GM15510 (cell line): Measurements from ENCODE around the gene NR3C1.

Experiments
- POLR2A ChIP-seq: IDR thresholded peaks from 3 replicates; pipeline ENCODE4 v1.6.1; 2011; ENCODE audit warnings: borderline replicate concordance; ENCODE audit not compliant: insufficient read length; ENCODE audit errors: extremely low read depth

NR3C1 gene

GRCh38 chr5:143396353-143396940 lies 7.0 kb downstream of the NR3C1 start:
- no peak for TF ChIP-seq POLR2A

- TF ChIP-seq POLR2A, result no peak
These were observed 7.7 kb downstream of the NR3C1 start for GRCh38 chr5:143395638-143396352.

GRCh38 chr5:143393524-143393923 lies 10.0 kb downstream of the NR3C1 start:
- TF ChIP-seq POLR2A, result no peak

- no peak for TF ChIP-seq POLR2A
These were observed 12.5 kb downstream of the NR3C1 start for GRCh38 chr5:143390941-143391340.

- no peak for TF ChIP-seq POLR2A
These were observed 13.2 kb downstream of the NR3C1 start for GRCh38 chr5:143390258-143390657.

GRCh38 chr5:143386725-143387124 lies 16.8 kb downstream of the NR3C1 start:
- no peak for TF ChIP-seq POLR2A

GRCh38 chr5:143384865-143385657 lies 18.4 kb downstream of the NR3C1 start:
- TF ChIP-seq POLR2A, result no peak

- no peak for TF ChIP-seq POLR2A
These were observed 19.5 kb downstream of the NR3C1 start for GRCh38 chr5:143383988-143384387.

- TF ChIP-seq POLR2A, result no peak
These were observed 23.9 kb downstream of the NR3C1 start for GRCh38 chr5:143379606-143380005.

GRCh38 chr5:143376911-143377813 lies 26.3 kb downstream of the NR3C1 start:
- no peak for TF ChIP-seq POLR2A

- no peak for TF ChIP-seq POLR2A
These were observed 27.2 kb downstream of the NR3C1 start for GRCh38 chr5:143376195-143376779.

- no peak for TF ChIP-seq POLR2A
These were observed 28.8 kb downstream of the NR3C1 start for GRCh38 chr5:143374496-143375217.

GRCh38 chr5:143373076-143373475 lies 30.4 kb downstream of the NR3C1 start:
- TF ChIP-seq POLR2A, result no peak
